Keratinocyte (primary cell): ENCODE measurements around the gene PIK3CB. TPM values are rescaled to one million over a fixed set of nuclear protein-coding genes. Genes with fewer than 3 reads are reported as not detected.

Experiments used
- DNase-seq: peaks from one replicate; pipeline ENCODE4 v3.0.0-alpha.2; 2011; ENCODE audit warnings: low read depth, missing footprints, low spot score
- FAIRE-seq: peaks from 2 replicates; lab custom pipeline; 2011; peaks lifted over from hg19 to GRCh38; lab: Jason Lieb, UNC
- H2AFZ ChIP-seq: 2 replicates; pipeline ENCODE4 v1.6.0; 2012; ENCODE audit warnings: low read length, control low read depth, inconsistent platforms; ENCODE audit not compliant: control insufficient read depth
- H3K27ac ChIP-seq: 2 replicates; pipeline ENCODE4 v1.5.1; 2011; ENCODE audit warnings: low read length; ENCODE audit not compliant: control insufficient read depth, insufficient read depth
- H3K27me3 ChIP-seq: 3 replicates; pipeline ENCODE4 v1.6.0; 2011; ENCODE audit warnings: low read length; ENCODE audit not compliant: control insufficient read depth, insufficient read depth; ENCODE audit errors: extremely low read depth
- H3K36me3 ChIP-seq, 2 experiments: 2 replicates in 1 of 2; 3 replicates in 1 of 2; pipeline ENCODE4 v1.5.1; 2011; ENCODE audit warnings: low read length in 2 of 2, mild to moderate bottlenecking in 1 of 2; ENCODE audit not compliant: control insufficient read depth in 2 of 2, insufficient read depth in 2 of 2; ENCODE audit errors: extremely low read depth in 1 of 2
- H3K4me1 ChIP-seq: 3 replicates; pipeline ENCODE4 v1.5.1; 2011; ENCODE audit warnings: low read length; ENCODE audit not compliant: control insufficient read depth, insufficient read depth; ENCODE audit errors: extremely low read depth
- H3K4me2 ChIP-seq: 3 replicates; pipeline ENCODE4 v1.6.0; 2011; ENCODE audit warnings: low read depth, low read length; ENCODE audit not compliant: control insufficient read depth, insufficient read depth; ENCODE audit errors: extremely low read depth
- H3K4me3 ChIP-seq, 3 experiments: fragments of 200-600 bp in 1 of 3; sonication (generic) in 1 of 3; 2 replicates in 2 of 3; 3 replicates in 1 of 3; pipeline ENCODE4 v1.5.1; 2011 to 2016; ENCODE audit warnings: low read length in 3 of 3, mild to moderate bottlenecking in 3 of 3, control low read depth in 2 of 3, inconsistent platforms in 1 of 3, low read depth in 1 of 3, mixed read lengths in 1 of 3, mixed run types in 1 of 3, moderate library complexity in 1 of 3; ENCODE audit not compliant: control insufficient read depth in 2 of 3, insufficient read depth in 2 of 3; ENCODE audit errors: extremely low read depth in 1 of 3
- H3K79me2 ChIP-seq: 2 replicates; pipeline ENCODE4 v1.6.0; 2012; ENCODE audit warnings: low read length; ENCODE audit not compliant: control insufficient read depth, insufficient read depth
- H3K9ac ChIP-seq: 3 replicates; pipeline ENCODE4 v1.6.0; 2011; ENCODE audit warnings: low read length; ENCODE audit not compliant: control insufficient read depth, insufficient read depth; ENCODE audit errors: extremely low read depth
- H3K9me1 ChIP-seq: 3 replicates; pipeline ENCODE4 v1.6.0; 2011; ENCODE audit warnings: low read length; ENCODE audit not compliant: control insufficient read depth, insufficient read depth; ENCODE audit errors: extremely low read depth
- H3K9me3 ChIP-seq: 2 replicates; pipeline ENCODE4 v1.5.1; 2012; ENCODE audit warnings: low read depth, low read length; ENCODE audit not compliant: control insufficient read depth
- H4K20me1 ChIP-seq: 3 replicates; pipeline ENCODE4 v1.6.0; 2011; ENCODE audit warnings: low read length; ENCODE audit not compliant: control insufficient read depth, insufficient read depth; ENCODE audit errors: extremely low read depth
- EZH2 ChIP-seq: IDR thresholded peaks from one replicate; pipeline ENCODE4 v1.6.1; 2012; ENCODE audit warnings: inconsistent platforms, mild to moderate bottlenecking, low read length, moderate library complexity
- dilution Hi-C: fragments of 300-500 bp; cut with MboI; formaldehyde crosslinking; loops from one replicate; pipeline ENCODE4 v1.7.0; 2020; ENCODE audit warnings: low sequenced_read_pairs; ENCODE audit not compliant: extremely low pct_ligation_motif_present
- polyA plus RNA-seq, 5 experiments: library from polyadenylated mRNA; depleted of rRNA in 3 of 5; stranded (reverse) in 3 of 5; stranded (forward) in 1 of 5; unstranded in 1 of 5; fragments of >200 nt; gene quantifications; 1 replicate in 1 of 5; 2 replicates in 3 of 5; 3 replicates in 1 of 5; pipeline versions ENCODE4 v1.2.1 to v1.2.3, GENCODE V29; 2011 to 2012; ENCODE audit warnings: missing spikeins in 2 of 5, low read depth in 1 of 5, low replicate concordance in 1 of 5
- TF ChIP-seq, protein P1 (sequence below), 3 experiments: IDR thresholded peaks in 1 of 3; conservative IDR thresholded peaks in 1 of 3; optimal IDR thresholded peaks in 1 of 3; 2 replicates in 2 of 3; 3 replicates in 1 of 3; pipeline versions ENCODE3 to v1.5.1; 2011; ENCODE audit warnings: low read length in 3 of 3, mild to moderate bottlenecking in 3 of 3, moderate library complexity in 2 of 3, control low read depth in 1 of 3, inconsistent platforms in 1 of 3; ENCODE audit not compliant: insufficient read depth in 2 of 3; ENCODE audit errors: extremely low read depth in 1 of 3

PIK3CB gene
- polyA plus RNA-seq, 1 donor (not counting 4 experiments of a cell fraction or from before 2014, with no cell fraction given): 19.9 TPM

DNA sequence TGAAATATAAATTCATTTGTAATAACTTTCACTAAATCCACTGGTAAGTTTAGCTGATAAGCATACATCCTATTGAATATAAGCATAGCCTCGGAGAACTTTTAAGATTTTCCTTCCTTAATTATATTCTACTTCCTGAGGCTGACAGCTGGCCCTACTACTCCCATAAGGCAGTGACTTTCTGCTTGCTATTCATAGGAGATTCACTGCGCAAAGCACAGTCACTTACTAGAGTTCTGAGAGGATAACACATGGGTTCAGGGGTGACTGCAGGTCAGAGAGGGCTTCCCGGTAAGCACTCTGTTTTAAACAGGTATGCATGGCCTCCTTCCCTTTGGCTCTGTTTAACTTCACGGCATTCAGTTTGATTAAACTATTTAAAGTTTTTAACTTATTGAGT, 150.3 kb downstream of the PIK3CB start:
- Histone ChIP-seq H3K9ac (no peak overlapping the region), H3K27ac (no peak overlapping the region), H3K4me1 (no peaks in the 10 kb centered on the region), H3K79me2 (no peaks in the 10 kb centered on the region), H3K27me3 (no peaks in the 10 kb centered on the region), H3K9me1 (no peaks in the 10 kb centered on the region), H3K9me3 (no peaks in the 10 kb centered on the region), H3K4me2 (no peak overlapping the region), H4K20me1 (no peaks in the 10 kb centered on the region), H2AFZ (no peak overlapping the region), H3K4me3 (no peak overlapping the region), H3K36me3 (peaks cover 0 to 5% of the 10 kb centered on the region in 2 experiments)
- no peak for TF ChIP-seq EZH2
- TF ChIP-seq, protein P1, sequence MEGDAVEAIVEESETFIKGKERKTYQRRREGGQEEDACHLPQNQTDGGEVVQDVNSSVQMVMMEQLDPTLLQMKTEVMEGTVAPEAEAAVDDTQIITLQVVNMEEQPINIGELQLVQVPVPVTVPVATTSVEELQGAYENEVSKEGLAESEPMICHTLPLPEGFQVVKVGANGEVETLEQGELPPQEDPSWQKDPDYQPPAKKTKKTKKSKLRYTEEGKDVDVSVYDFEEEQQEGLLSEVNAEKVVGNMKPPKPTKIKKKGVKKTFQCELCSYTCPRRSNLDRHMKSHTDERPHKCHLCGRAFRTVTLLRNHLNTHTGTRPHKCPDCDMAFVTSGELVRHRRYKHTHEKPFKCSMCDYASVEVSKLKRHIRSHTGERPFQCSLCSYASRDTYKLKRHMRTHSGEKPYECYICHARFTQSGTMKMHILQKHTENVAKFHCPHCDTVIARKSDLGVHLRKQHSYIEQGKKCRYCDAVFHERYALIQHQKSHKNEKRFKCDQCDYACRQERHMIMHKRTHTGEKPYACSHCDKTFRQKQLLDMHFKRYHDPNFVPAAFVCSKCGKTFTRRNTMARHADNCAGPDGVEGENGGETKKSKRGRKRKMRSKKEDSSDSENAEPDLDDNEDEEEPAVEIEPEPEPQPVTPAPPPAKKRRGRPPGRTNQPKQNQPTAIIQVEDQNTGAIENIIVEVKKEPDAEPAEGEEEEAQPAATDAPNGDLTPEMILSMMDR (optimal IDR thresholded peaks at IDR 0.05 in 1 of 3, IDR thresholded peaks at IDR 0.05 in 1 of 3, conservative IDR thresholded peaks at IDR 0.05 in 1 of 3; ENCODE audit: extremely low read depth in 1 of 3, insufficient read depth in 2 of 3, low read length in 3 of 3): no peak
- DNase-seq (no peak), FAIRE-seq (no peak)
- dilution Hi-C loops: no loop called here

DNA sequence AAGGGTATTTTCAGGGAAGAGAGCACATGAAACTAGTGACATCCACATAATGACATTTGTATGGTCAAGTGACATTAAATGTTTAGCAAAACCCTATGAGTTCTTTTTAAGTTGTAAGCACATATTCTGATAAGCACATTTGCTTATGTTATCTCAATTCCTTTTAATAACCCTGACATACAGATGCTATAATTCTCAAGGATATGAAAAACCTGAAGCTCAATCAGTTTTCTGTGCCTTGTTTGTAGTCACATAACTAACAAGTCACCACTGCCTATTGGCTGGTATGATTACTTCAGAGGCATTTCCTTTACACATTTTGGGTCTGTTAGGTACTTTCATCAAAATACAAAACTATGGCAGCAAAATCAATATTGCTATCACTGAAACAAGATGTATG, 152.1 kb downstream of the PIK3CB start:
- Histone ChIP-seq H4K20me1 (no peaks in the 10 kb centered on the region), H2AFZ (no peak overlapping the region), H3K9ac (no peak overlapping the region), H3K36me3 (peaks cover 0 to 5% of the 10 kb centered on the region in 2 experiments), H3K9me3 (no peaks in the 10 kb centered on the region), H3K27ac (no peak overlapping the region), H3K4me1 (no peaks in the 10 kb centered on the region), H3K79me2 (no peaks in the 10 kb centered on the region), H3K9me1 (no peaks in the 10 kb centered on the region), H3K4me2 (no peak overlapping the region), H3K27me3 (no peaks in the 10 kb centered on the region), H3K4me3 (no peak overlapping the region)
- TF ChIP-seq EZH2: no peak
- TF ChIP-seq, protein P1 (optimal IDR thresholded peaks at IDR 0.05 in 1 of 3, IDR thresholded peaks at IDR 0.05 in 1 of 3, conservative IDR thresholded peaks at IDR 0.05 in 1 of 3; ENCODE audit: extremely low read depth in 1 of 3, insufficient read depth in 2 of 3, low read length in 3 of 3): no peak
- dilution Hi-C loops: no loop called here
- DNase-seq (no peak), FAIRE-seq (no peak)
